Aorta (tissue), 5 donors: Measurements from ENCODE around the gene SCAF1. TPM values are rescaled to one million over a fixed set of nuclear protein-coding genes. Genes with fewer than 3 reads are reported as not detected.

Source experiments
- ATAC-seq: fragments of 200-7000 bp; cut with Tn5 transposase; one replicate; pipeline ENCODE4 v1.9.1; 2022; ENCODE audit warnings: moderate library complexity; ENCODE audit not compliant: low FRiP score
- DNase-seq, 2 donors: peaks; one replicate each; pipeline ENCODE4 v3.0.0-alpha.2; 2020
- H3K27ac ChIP-seq, 2 donors: one replicate each; pipeline ENCODE4 v1.5.1; 2013; ENCODE audit warnings: low read length in 2 of 2, mild to moderate bottlenecking in 2 of 2, moderate library complexity in 2 of 2, control low read depth in 1 of 2, inconsistent platforms in 1 of 2, low read depth in 1 of 2
- H3K27me3 ChIP-seq, 2 donors: one replicate each; pipeline ENCODE4 v1.6.1; 2013; ENCODE audit warnings: control low read depth in 1 of 2, low read length in 1 of 2, mild to moderate bottlenecking in 1 of 2, moderate library complexity in 1 of 2; ENCODE audit not compliant: insufficient read depth in 2 of 2, control insufficient read depth in 1 of 2
- H3K36me3 ChIP-seq, 2 donors: one replicate each; pipeline ENCODE4 v1.6.1; 2013; ENCODE audit warnings: control low read depth in 1 of 2, low read length in 1 of 2, mild to moderate bottlenecking in 1 of 2; ENCODE audit not compliant: insufficient read depth in 2 of 2, control insufficient read depth in 1 of 2
- H3K4me1 ChIP-seq, 2 donors: one replicate each; pipeline ENCODE4 v1.6.1; 2013; ENCODE audit warnings: low read length in 2 of 2, control low read depth in 1 of 2, mild to moderate bottlenecking in 1 of 2, moderate library complexity in 1 of 2; ENCODE audit not compliant: insufficient read depth in 2 of 2, control insufficient read depth in 1 of 2
- H3K4me3 ChIP-seq, 2 donors: one replicate each; pipeline ENCODE4 v1.5.1; 2013; ENCODE audit warnings: low read length in 2 of 2, control low read depth in 1 of 2, mild to moderate bottlenecking in 1 of 2
- H3K9me3 ChIP-seq: one replicate; pipeline ENCODE4 v1.6.1; 2013; ENCODE audit warnings: mild to moderate bottlenecking, low read length; ENCODE audit not compliant: control insufficient read depth
- WGBS, 2 donors: extraction: QIAGEN DNeasy Blood & Tissue Kit; methylation state at CpG; one replicate each; pipeline ENCODE4 v1.1.7; 2013; 5-methylcytosine and 5-hydroxymethylcytosine counted together
- intact Hi-C, 2 donors: fragments of 100-400 bp; cut with DNase I; formaldehyde crosslinking; loops; one replicate each; pipeline versions ENCODE4 v1.14.2 to v1.15.0; 2022
- long read RNA-seq, 2 donors: library from polyadenylated mRNA; unstranded; transcript quantifications; one replicate each; pipeline ENCODE4 v2.0.0, GENCODE V29; 2020 to 2021
- polyA plus RNA-seq, 2 donors: library from polyadenylated mRNA; stranded (reverse); fragments of 200-250 nt; gene quantifications; one replicate each; pipeline ENCODE4 v1.2.3, GENCODE V29; 2013
- total RNA-seq, 2 donors: library from RNA; stranded (reverse); fragmentation: NEBNext Ultra II Directional; extraction: Animal tissue kit (Norgen Biotek cat#: 25700); gene quantifications; one replicate each; pipeline ENCODE4 v1.2.1, GENCODE V29; 2021
- donor health status: healthy with polysubstance abuse.
- donor health status: Bipolar disorder and iron deficiency.
- donor health status: DM: no; HTN: no; CAD: no.
- donor health status: DM: no; HTN: no; CAD: no.
- donor health status: DM: yes; HTN: yes; CAD: no.

SCAF1 gene
- total RNA-seq (10 to 100 TPM; 53.0 to 54.5 TPM), polyA plus RNA-seq (10 to 100 TPM; 10.1 to 19.0 TPM)
- long read RNA-seq, donor 1, partial matches to known transcripts, result 12 of 14 reads
- long read RNA-seq, donor 1, other reads (novel, unspliced or antisense), result 2 of 14 reads
- long read RNA-seq, donor 2, partial matches to known transcripts, result 29 of 32 reads
- long read RNA-seq, donor 2, other reads (novel, unspliced or antisense), result 3 of 32 reads

- Histone ChIP-seq H3K36me3 (peaks cover 0 to 1% of the 10 kb centered on the region in 2 donors), H3K4me3 (peak within 1 kb of the TSS; percentile 74 to 95), H3K27me3 (no peaks in the 10 kb centered on the region), H3K9me3 (no peaks in the 10 kb centered on the region), H3K4me1 (no peaks in the 10 kb centered on the region), H3K27ac (peak within 1 kb of the TSS; percentile 96 to 100)
- DNase-seq, result peak; percentile 100
- 1% methylated on average over 68 to 87 of the region's 87 CpGs for WGBS, 2 donors
- intact Hi-C loops, result no loop called here
- ATAC-seq, result peak; percentile 92
Observed at GRCh38 chr19:49641688-49642491, at the start of gene SCAF1. SCAF1 (plus strand) TSS chr19:49642209; CDS start chr19:49645027, 2,818 bp downstream.

- peaks cover 5 to 7% of the 10 kb centered on the region in 2 donors for H3K36me3 ChIP-seq
- peak overlapping the region in 1 of 2 donors; percentile 99 for H3K4me3 ChIP-seq
- intact Hi-C loops, result loop anchor here in 1 of 2 donors (2.0 to 5.0 kb wide), 2 partner anchors 46 to 75 kb away; partner anchors contain the start of genes BCL2L12 and IRF3
- 3% methylated on average over 28 of the region's 28 CpGs for WGBS, 2 donors
- no peaks in the 10 kb centered on the region for H3K27me3 ChIP-seq
- ATAC-seq, result no peak
- no peak for DNase-seq
- H3K4me1 ChIP-seq, result no peaks in the 10 kb centered on the region
- peak overlapping the region in 1 of 2 donors; percentile 56 for H3K27ac ChIP-seq
- H3K9me3 ChIP-seq, result no peaks in the 10 kb centered on the region
Observed at GRCh38 chr19:49592486-49593232, 49.4 kb upstream of the SCAF1 start.

- no peaks in the 10 kb centered on the region for H3K9me3 ChIP-seq
- peaks cover 5 to 7% of the 10 kb centered on the region in 2 donors for H3K36me3 ChIP-seq
- peak; percentile 96 to 98 for DNase-seq
- H3K4me1 ChIP-seq, result no peaks in the 10 kb centered on the region
- no peaks in the 10 kb centered on the region for H3K27me3 ChIP-seq
- ATAC-seq, result peak; percentile 80
- WGBS, 2 donors, result 4 to 5% methylated on average over 27 of the region's 27 CpGs
- H3K4me3 ChIP-seq, result no peak overlapping the region
- intact Hi-C loops, result loop anchor here in 1 of 2 donors (2.0 to 5.0 kb wide), 2 partner anchors 45 to 74 kb away; partner anchors contain the start of genes BCL2L12 and IRF3
- peak overlapping the region; percentile 20 to 65 for H3K27ac ChIP-seq
Observed at GRCh38 chr19:49593233-49594113, 48.5 kb upstream of the SCAF1 start.

GRCh38 chr19:49594157-49594992 lies 47.6 kb upstream of the SCAF1 start:
- Histone ChIP-seq H3K9me3 (no peaks in the 10 kb centered on the region), H3K4me3 (no peak overlapping the region), H3K4me1 (no peaks in the 10 kb centered on the region), H3K27me3 (no peaks in the 10 kb centered on the region), H3K36me3 (peaks cover 5 to 7% of the 10 kb centered on the region in 2 donors), H3K27ac (no peak overlapping the region)
- intact Hi-C loops, result loop anchor here in 1 of 2 donors (5.0 kb wide), 1 partner anchor 73 kb away; the partner anchor contains the start of genes BCL2L12 and IRF3
- no peak for ATAC-seq
- DNase-seq, result no peak
- WGBS, 2 donors, result 88 to 89% methylated on average over 35 of the region's 35 CpGs

- ATAC-seq (no peak), DNase-seq (no peak)
- Histone ChIP-seq H3K27me3 (no peaks in the 10 kb centered on the region), H3K36me3 (peaks cover 9 to 11% of the 10 kb centered on the region in 2 donors), H3K4me1 (no peaks in the 10 kb centered on the region), H3K4me3 (no peak overlapping the region), H3K9me3 (no peaks in the 10 kb centered on the region), H3K27ac (no peak overlapping the region)
- 87 to 88% methylated on average over 31 to 35 of the region's 35 CpGs for WGBS, 2 donors
- intact Hi-C loops, result loop anchor here in 1 of 2 donors (5.0 kb wide), 1 partner anchor 72 kb away; the partner anchor contains the start of genes BCL2L12 and IRF3
Observed at GRCh38 chr19:49594993-49595818, 46.8 kb upstream of the SCAF1 start.

GRCh38 chr19:49595819-49596404 lies 46.1 kb upstream of the SCAF1 start:
- H3K27ac ChIP-seq, result no peak overlapping the region
- no peaks in the 10 kb centered on the region for H3K4me1 ChIP-seq
- intact Hi-C loops, result loop anchor here in 1 of 2 donors (2.0 kb wide), 1 partner anchor 43 kb away; no protein-coding TSS in a partner anchor
- no peaks in the 10 kb centered on the region for H3K27me3 ChIP-seq
- no peak for DNase-seq
- no peaks in the 10 kb centered on the region for H3K9me3 ChIP-seq
- H3K4me3 ChIP-seq, result no peak overlapping the region
- H3K36me3 ChIP-seq, result peaks cover 9 to 11% of the 10 kb centered on the region in 2 donors
- WGBS, 2 donors, result 90% methylated on average over 22 to 32 of the region's 32 CpGs
- no peak for ATAC-seq
